Measurements from ENCODE around the gene CLDN5.

The CLDN5 gene

DNA sequence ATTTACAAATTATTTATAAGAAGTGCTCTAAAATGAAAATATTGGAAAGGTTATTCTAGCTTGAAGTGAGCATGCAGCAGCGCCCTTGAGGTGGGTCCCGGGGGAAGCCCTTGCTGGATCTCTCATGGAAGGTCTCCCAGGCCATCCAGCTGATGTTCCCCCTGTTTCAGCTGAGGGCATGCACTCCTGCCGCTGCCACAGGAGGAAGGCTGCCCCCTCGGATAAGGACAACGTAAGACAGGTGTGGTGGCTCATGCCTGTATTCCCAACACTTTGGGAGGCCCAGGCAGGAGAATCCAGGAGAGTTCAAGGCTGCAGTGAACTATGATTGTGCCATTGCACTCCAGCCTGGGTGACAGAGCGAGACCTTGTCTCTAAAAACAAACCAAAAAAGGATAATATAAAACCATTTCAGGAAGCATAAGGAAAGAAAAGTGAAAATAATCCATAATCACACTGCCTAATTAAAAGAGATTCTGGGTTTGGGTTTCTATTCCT, 29.5 kb downstream of the CLDN5 start:
- Histone ChIP-seq H3K9me3 (replicated peaks; ENCODE audit: insufficient read depth, low read length) (no peaks in the 10 kb centered on the region), H3K9ac (ENCODE audit: low read length) (no peak overlapping the region), H3K36me3 (replicated peaks; ENCODE audit: insufficient read depth, low read length) (0 out of 2 replicates have a peak, but pooled peaks cover 3% of the 10 kb centered on the region), H3K4me1 (ENCODE audit: low read length) (peaks cover 2% of the 10 kb centered on the region), H2AFZ (ENCODE audit: low read length) (no peak overlapping the region), H3K27ac (ENCODE audit: low read length) (no peak overlapping the region), H3K4me2 (ENCODE audit: low read depth, low read length) (no peak overlapping the region), H3K4me3 (ENCODE audit: low read length) (no peak overlapping the region), H3K79me2 (ENCODE audit: low read length) (peaks cover 2% of the 10 kb centered on the region), H3F3A (ENCODE audit: insufficient read depth, low read length) (no peaks in the 10 kb centered on the region), H3K9me2 (replicated peaks; ENCODE audit: insufficient read depth, low read length) (no peaks in the 10 kb centered on the region), H4K20me1 (ENCODE audit: insufficient read depth, low read length) (0 out of 2 replicates have a peak, but pooled peaks cover 1% of the 10 kb centered on the region), H3K27me3 (replicated peaks; ENCODE audit: insufficient read depth, low read length) (no peaks in the 10 kb centered on the region)
- no peak for DNase-seq
- TF ChIP-seq EZH2phosphoT487 (IDR thresholded peaks at IDR 0.05; ENCODE audit: low read length) (no peak), EZH2 (optimal IDR thresholded peaks at IDR 0.05; ENCODE audit: low read depth, low read length) (no peak)
- TF ChIP-seq, protein P1, sequence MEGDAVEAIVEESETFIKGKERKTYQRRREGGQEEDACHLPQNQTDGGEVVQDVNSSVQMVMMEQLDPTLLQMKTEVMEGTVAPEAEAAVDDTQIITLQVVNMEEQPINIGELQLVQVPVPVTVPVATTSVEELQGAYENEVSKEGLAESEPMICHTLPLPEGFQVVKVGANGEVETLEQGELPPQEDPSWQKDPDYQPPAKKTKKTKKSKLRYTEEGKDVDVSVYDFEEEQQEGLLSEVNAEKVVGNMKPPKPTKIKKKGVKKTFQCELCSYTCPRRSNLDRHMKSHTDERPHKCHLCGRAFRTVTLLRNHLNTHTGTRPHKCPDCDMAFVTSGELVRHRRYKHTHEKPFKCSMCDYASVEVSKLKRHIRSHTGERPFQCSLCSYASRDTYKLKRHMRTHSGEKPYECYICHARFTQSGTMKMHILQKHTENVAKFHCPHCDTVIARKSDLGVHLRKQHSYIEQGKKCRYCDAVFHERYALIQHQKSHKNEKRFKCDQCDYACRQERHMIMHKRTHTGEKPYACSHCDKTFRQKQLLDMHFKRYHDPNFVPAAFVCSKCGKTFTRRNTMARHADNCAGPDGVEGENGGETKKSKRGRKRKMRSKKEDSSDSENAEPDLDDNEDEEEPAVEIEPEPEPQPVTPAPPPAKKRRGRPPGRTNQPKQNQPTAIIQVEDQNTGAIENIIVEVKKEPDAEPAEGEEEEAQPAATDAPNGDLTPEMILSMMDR (IDR thresholded peaks at IDR 0.05; ENCODE audit: low read length): no peak

DNA sequence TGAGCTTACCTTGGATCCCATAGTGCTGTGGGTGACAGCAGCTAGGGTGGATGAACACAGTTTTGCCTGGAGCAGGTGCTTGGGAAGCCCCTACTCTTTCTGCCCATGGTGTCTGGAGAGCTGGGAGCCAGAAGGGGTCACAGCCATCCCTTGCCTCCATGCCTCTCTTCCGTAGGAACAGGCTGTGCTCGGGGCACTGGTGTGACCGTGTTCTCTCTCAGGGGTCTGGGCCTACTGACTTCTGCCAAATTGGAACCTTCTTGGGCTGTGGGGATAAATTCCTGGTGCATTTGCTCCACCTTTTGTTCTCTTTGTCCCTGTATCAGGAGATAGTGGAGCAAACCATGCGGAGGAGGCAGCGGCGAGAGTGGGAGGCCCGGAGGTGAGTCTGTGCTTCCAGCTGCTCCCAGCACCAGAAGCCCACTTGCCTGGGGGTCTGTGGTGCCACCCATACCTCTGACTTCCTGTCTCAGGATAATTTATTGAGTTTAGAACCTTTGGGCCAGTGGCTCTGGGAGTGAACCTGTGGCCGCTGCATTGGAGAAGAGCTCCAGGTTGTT, 30.1 kb downstream of the CLDN5 start:
- H3K36me3 ChIP-seq (replicated peaks; ENCODE audit: insufficient read depth, low read length): 0 out of 2 replicates have a peak, but pooled peaks cover 3% of the 10 kb centered on the region
- no peak overlapping the region for H3K4me3 ChIP-seq (ENCODE audit: low read length)

DNA sequence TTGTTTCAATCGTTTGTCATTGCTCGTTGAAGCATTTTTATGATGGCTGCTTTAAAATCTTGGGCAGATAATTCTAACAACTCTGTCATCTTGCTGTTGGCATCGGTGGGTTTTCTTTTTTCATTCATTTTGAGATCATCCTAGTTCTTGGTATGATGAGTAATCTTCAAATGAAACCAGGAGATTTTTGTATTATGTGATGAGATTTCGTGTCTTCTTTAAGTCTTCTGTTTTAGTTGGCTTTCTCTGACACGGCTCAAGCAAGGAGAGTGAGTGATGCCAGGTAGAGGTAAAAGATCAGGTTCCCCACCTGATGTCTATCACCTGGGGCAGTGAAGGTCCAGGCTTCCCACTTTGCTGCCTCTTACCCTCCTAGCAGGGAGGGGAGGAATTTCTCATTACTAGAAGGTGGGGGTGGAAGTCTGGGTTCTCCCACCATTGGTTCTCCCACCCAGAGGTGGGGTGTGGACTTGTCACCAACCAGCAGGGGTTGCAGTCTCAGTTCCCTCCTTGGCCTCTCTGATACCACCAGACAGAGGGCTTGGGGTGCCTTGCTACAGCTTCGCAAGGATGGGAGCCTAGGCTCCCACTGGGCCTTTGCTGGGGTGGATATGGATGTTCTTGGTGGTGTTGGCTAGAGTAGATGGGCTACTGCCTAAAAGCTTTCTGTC, 31.6 kb downstream of the CLDN5 start:
- no peak overlapping the region for H2AFZ ChIP-seq (ENCODE audit: low read length)
- H3K4me2 ChIP-seq (ENCODE audit: low read depth, low read length): no peak overlapping the region
- DNase-seq: no peak
- H4K20me1 ChIP-seq (ENCODE audit: insufficient read depth, low read length): 0 out of 2 replicates have a peak, but pooled peaks cover 7% of the 10 kb centered on the region
- H3K27ac ChIP-seq (ENCODE audit: low read length): no peak overlapping the region
- no peak overlapping the region for H3K9ac ChIP-seq (ENCODE audit: low read length)
- TF ChIP-seq, protein P1 (IDR thresholded peaks at IDR 0.05; ENCODE audit: low read length): no peak
- TF ChIP-seq EZH2 (optimal IDR thresholded peaks at IDR 0.05; ENCODE audit: low read depth, low read length): no peak
- no peak for TF ChIP-seq EZH2phosphoT487 (IDR thresholded peaks at IDR 0.05; ENCODE audit: low read length)
- H3K79me2 ChIP-seq (ENCODE audit: low read length): peaks cover 7% of the 10 kb centered on the region
- no peaks in the 10 kb centered on the region for H3K9me2 ChIP-seq (replicated peaks; ENCODE audit: insufficient read depth, low read length)
- H3K36me3 ChIP-seq (replicated peaks; ENCODE audit: insufficient read depth, low read length): 0 out of 2 replicates have a peak, but pooled peaks cover 3% of the 10 kb centered on the region
- H3K9me3 ChIP-seq (replicated peaks; ENCODE audit: insufficient read depth, low read length): no peaks in the 10 kb centered on the region
- H3K4me1 ChIP-seq (ENCODE audit: low read length): peaks cover 12% of the 10 kb centered on the region
- no peaks in the 10 kb centered on the region for H3K27me3 ChIP-seq (replicated peaks; ENCODE audit: insufficient read depth, low read length)
- no peak overlapping the region for H3K4me3 ChIP-seq (ENCODE audit: low read length)
- no peaks in the 10 kb centered on the region for H3F3A ChIP-seq (ENCODE audit: insufficient read depth, low read length)

More for the DNA sequence above, 30.1 kb downstream of the CLDN5 start:
- no peaks in the 10 kb centered on the region for H3K27me3 ChIP-seq (replicated peaks; ENCODE audit: insufficient read depth, low read length)
- H3K79me2 ChIP-seq (ENCODE audit: low read length): peaks cover 7% of the 10 kb centered on the region
- no peak overlapping the region for H2AFZ ChIP-seq (ENCODE audit: low read length)
- H3F3A ChIP-seq (ENCODE audit: insufficient read depth, low read length): no peaks in the 10 kb centered on the region
- peaks cover 8% of the 10 kb centered on the region for H3K4me1 ChIP-seq (ENCODE audit: low read length)
- H4K20me1 ChIP-seq (ENCODE audit: insufficient read depth, low read length): 0 out of 2 replicates have a peak, but pooled peaks cover 7% of the 10 kb centered on the region
- no peaks in the 10 kb centered on the region for H3K9me3 ChIP-seq (replicated peaks; ENCODE audit: insufficient read depth, low read length)
- no peak overlapping the region for H3K27ac ChIP-seq (ENCODE audit: low read length)
- TF ChIP-seq EZH2phosphoT487 (IDR thresholded peaks at IDR 0.05; ENCODE audit: low read length) (no peak), EZH2 (optimal IDR thresholded peaks at IDR 0.05; ENCODE audit: low read depth, low read length) (no peak)
- H3K9ac ChIP-seq (ENCODE audit: low read length): no peak overlapping the region
- H3K9me2 ChIP-seq (replicated peaks; ENCODE audit: insufficient read depth, low read length): no peaks in the 10 kb centered on the region
- DNase-seq: no peak
- no peak overlapping the region for H3K4me2 ChIP-seq (ENCODE audit: low read depth, low read length)
